H1 (cell line): ENCODE measurements around the gene DNAJB1. TPM values are rescaled to one million over a fixed set of nuclear protein-coding genes. Genes with fewer than 3 reads are reported as not detected.
A peak's percentile ranks its signal among the peaks of the same experiment; 100 is the strongest.

Source experiments
- CTCF ChIA-PET: fragments of 300-600 bp; sonication (Branson Sonifier 250); formaldehyde crosslinking; loops from one replicate; lab custom pipeline; 2021; ENCODE audit not compliant: partially characterized antibody; lab: Charles Lee
- POLR2A ChIA-PET: fragments of 300-600 bp; sonication (Branson Sonifier 250); formaldehyde crosslinking; loops from one replicate; lab custom pipeline; 2021; ENCODE audit warnings: inconsistent platforms; ENCODE audit not compliant: partially characterized antibody; lab: Charles Lee
- DNase-seq, 2 experiments: peaks; one replicate each; pipeline versions ENCODE4 v3.0.0 to v3.0.0-alpha.2; 2010 to 2022; ENCODE audit warnings: low spot score in 2 of 2, low read depth in 1 of 2, mixed read lengths in 1 of 2
- FAIRE-seq: peaks from 2 replicates; lab custom pipeline; 2011; peaks lifted over from hg19 to GRCh38; lab: Jason Lieb, UNC
- H2AFZ ChIP-seq: 2 replicates; pipeline ENCODE4 v1.8.1; 2012; ENCODE audit warnings: low read length, inconsistent platforms
- H2AK5ac ChIP-seq: 2 replicates; pipeline ENCODE4 v1.6.1; 2013; ENCODE audit warnings: low read depth, low read length
- H2BK120ac ChIP-seq: replicated peaks from 2 replicates; pipeline ENCODE3; 2013; ENCODE audit warnings: low read depth, low read length, inconsistent platforms
- H2BK12ac ChIP-seq: 2 replicates; pipeline ENCODE4 v1.6.1; 2013; ENCODE audit warnings: low read depth, low read length
- H2BK15ac ChIP-seq: 2 replicates; pipeline ENCODE4 v1.6.1; 2013; ENCODE audit warnings: low read length
- H2BK20ac ChIP-seq: 2 replicates; pipeline ENCODE4 v1.6.1; 2013; ENCODE audit warnings: low read length
- H2BK5ac ChIP-seq: 2 replicates; pipeline ENCODE4 v1.6.1; 2013; ENCODE audit warnings: low read depth, low read length
- H3K14ac ChIP-seq: 2 replicates; pipeline ENCODE4 v1.6.1; 2013; ENCODE audit warnings: inconsistent platforms; ENCODE audit not compliant: insufficient read length
- H3K18ac ChIP-seq: 2 replicates; pipeline ENCODE4 v1.6.1; 2013; ENCODE audit warnings: low read length; ENCODE audit errors: extremely low read depth
- H3K23ac ChIP-seq: 2 replicates; pipeline ENCODE4 v1.6.1; 2013; ENCODE audit warnings: inconsistent platforms; ENCODE audit not compliant: insufficient read length
- H3K23me2 ChIP-seq: 2 replicates; pipeline ENCODE4 v1.6.1; 2013; ENCODE audit warnings: low read depth, low read length
- H3K27ac ChIP-seq: 2 replicates; pipeline ENCODE4 v1.6.1; 2011; ENCODE audit warnings: low read depth, low read length, inconsistent platforms
- H3K27me3 ChIP-seq, 4 experiments: replicated peaks in 1 of 4; 1 replicate in 1 of 4; 2 replicates in 3 of 4; pipeline versions ENCODE4 v1.6.1 to v1.8.1; 2011 to 2013; ENCODE audit warnings: low read length in 3 of 4, mild to moderate bottlenecking in 3 of 4, inconsistent platforms in 2 of 4, mixed read lengths in 2 of 4, moderate library complexity in 1 of 4; ENCODE audit not compliant: control insufficient read depth in 3 of 4, insufficient read depth in 3 of 4; ENCODE audit errors: extremely low read depth in 1 of 4
- H3K36me3 ChIP-seq, 4 experiments: 2 replicates each; pipeline versions ENCODE4 v1.6.1 to v1.8.1; 2011 to 2013; ENCODE audit warnings: mild to moderate bottlenecking in 4 of 4, low read length in 3 of 4, moderate library complexity in 2 of 4, control low read depth in 1 of 4, inconsistent platforms in 1 of 4; ENCODE audit not compliant: insufficient read depth in 4 of 4, control insufficient read depth in 2 of 4
- H3K4ac ChIP-seq: replicated peaks from 2 replicates; pipeline ENCODE3; 2013; ENCODE audit warnings: low read length, low read depth, mixed read lengths, inconsistent platforms; ENCODE audit not compliant: insufficient read length
- H3K4me1 ChIP-seq, 4 experiments: replicated peaks in 1 of 4; 1 replicate in 1 of 4; 2 replicates in 3 of 4; pipeline versions ENCODE4 v1.6.1 to v1.8.1; 2011 to 2013; ENCODE audit warnings: low read length in 3 of 4, inconsistent platforms in 2 of 4, mixed read lengths in 1 of 4; ENCODE audit not compliant: insufficient read depth in 4 of 4, control insufficient read depth in 3 of 4
- H3K4me2 ChIP-seq, 2 experiments: 2 replicates each; pipeline versions ENCODE4 v1.6.1 to v1.8.1; 2011 to 2013; ENCODE audit warnings: low read depth in 2 of 2, low read length in 2 of 2, control low read depth in 1 of 2, inconsistent platforms in 1 of 2, mild to moderate bottlenecking in 1 of 2; ENCODE audit not compliant: insufficient read depth in 1 of 2
- H3K4me3 ChIP-seq, 4 experiments: fragments of 200-600, 300-600 bp in 1 of 4; sonication (generic), shearing (Covaris generic), sonication (Bioruptor Twin) in 1 of 4; 2 replicates each; pipeline versions ENCODE4 v1.5.1 to v1.8.1; 2011 to 2016; ENCODE audit warnings: low read length in 4 of 4, low read depth in 3 of 4, control low read depth in 2 of 4, inconsistent platforms in 2 of 4, mild to moderate bottlenecking in 2 of 4, mixed read lengths in 1 of 4, moderate library complexity in 1 of 4; ENCODE audit not compliant: insufficient read depth in 2 of 4; ENCODE audit errors: extremely low read depth in 1 of 4
- H3K56ac ChIP-seq: replicated peaks from 2 replicates; pipeline ENCODE3; 2013; ENCODE audit warnings: low read depth, mild to moderate bottlenecking, mixed read lengths, low read length, inconsistent platforms; ENCODE audit not compliant: insufficient read length
- H3K79me1 ChIP-seq: 2 replicates; pipeline ENCODE4 v1.6.1; 2013; ENCODE audit warnings: low read depth, low read length, control low read depth
- H3K79me2 ChIP-seq, 2 experiments: 2 replicates each; pipeline versions ENCODE4 v1.6.1 to v1.8.1; 2012 to 2013; ENCODE audit warnings: low read length in 2 of 2, mild to moderate bottlenecking in 2 of 2, inconsistent platforms in 1 of 2; ENCODE audit not compliant: insufficient read depth in 2 of 2, control insufficient read depth in 1 of 2
- H3K9ac ChIP-seq, 4 experiments: replicated peaks in 1 of 4; 1 replicate in 1 of 4; 2 replicates in 3 of 4; pipeline versions ENCODE4 v1.6.1 to v1.8.1; 2011 to 2013; ENCODE audit warnings: low read depth in 3 of 4, low read length in 3 of 4, control low read depth in 2 of 4, mild to moderate bottlenecking in 2 of 4, moderate library complexity in 2 of 4, inconsistent platforms in 1 of 4; ENCODE audit errors: extremely low read depth in 1 of 4
- H3K9me3 ChIP-seq, 2 experiments: 2 replicates each; pipeline versions ENCODE4 v1.6.1 to v1.8.1; 2012 to 2013; ENCODE audit warnings: mild to moderate bottlenecking in 2 of 2, moderate library complexity in 2 of 2, control low read depth in 1 of 2, inconsistent platforms in 1 of 2, low read depth in 1 of 2, low read length in 1 of 2, mixed read lengths in 1 of 2; ENCODE audit not compliant: insufficient read depth in 2 of 2
- H4K20me1 ChIP-seq, 2 experiments: replicated peaks in 1 of 2; 2 replicates each; pipeline versions ENCODE3 to v1.8.1; 2011 to 2013; ENCODE audit warnings: inconsistent platforms in 2 of 2, low read length in 2 of 2, mild to moderate bottlenecking in 1 of 2; ENCODE audit not compliant: insufficient read depth in 2 of 2, control insufficient read depth in 1 of 2
- H4K5ac ChIP-seq: 2 replicates; pipeline ENCODE4 v1.6.1; 2013; ENCODE audit warnings: low read length, low read depth, mixed read lengths, inconsistent platforms; ENCODE audit not compliant: insufficient read length
- H4K8ac ChIP-seq: 2 replicates; pipeline ENCODE4 v1.8.0; 2013; ENCODE audit warnings: mild to moderate bottlenecking, moderate library complexity, low read length, inconsistent platforms; ENCODE audit not compliant: insufficient read depth; ENCODE audit errors: extremely low read depth
- H4K91ac ChIP-seq: replicated peaks from 2 replicates; pipeline ENCODE3; 2013; ENCODE audit warnings: low read length, mixed read lengths, inconsistent platforms; ENCODE audit not compliant: insufficient read length
- ATF2 ChIP-seq: IDR thresholded peaks from 2 replicates; pipeline ENCODE4 v1.6.1; 2012; ENCODE audit warnings: low read length, inconsistent platforms
- BACH1 ChIP-seq: IDR thresholded peaks from 2 replicates; pipeline ENCODE4 v1.6.1; 2012; ENCODE audit warnings: low read length, improper control_type of control experiment
- CBX8 ChIP-seq: fragments of 300-800, 300-1000 bp; sonication (generic); IDR thresholded peaks from 2 replicates; pipeline ENCODE4 v1.7.1; 2016; ENCODE audit warnings: low read depth, low read length, borderline replicate concordance
- CHD1 ChIP-seq: IDR thresholded peaks from 2 replicates; pipeline ENCODE4 v1.6.1; 2012; ENCODE audit warnings: low read depth, low read length, improper control_type of control experiment
- EZH2 ChIP-seq: fragments of 200-600 bp; sonication (generic); IDR thresholded peaks from 2 replicates; pipeline ENCODE4 v1.7.1; 2012; ENCODE audit warnings: low read depth, mild to moderate bottlenecking, moderate library complexity, low read length, inconsistent platforms; ENCODE audit not compliant: severe bottlenecking
- KDM1A ChIP-seq: fragments of 200-600, 300-600 bp; sonication (generic); IDR thresholded peaks from 2 replicates; pipeline ENCODE4 v1.7.1; 2016; ENCODE audit warnings: mild to moderate bottlenecking, low read length, borderline replicate concordance
- KDM4A ChIP-seq: IDR thresholded peaks from one replicate; pipeline ENCODE4 v1.7.1; 2012; ENCODE audit warnings: low read depth, mild to moderate bottlenecking, moderate library complexity, low read length, inconsistent platforms; ENCODE audit not compliant: severe bottlenecking
- MAFK ChIP-seq: IDR thresholded peaks from 2 replicates; pipeline ENCODE4 v1.6.1; 2012; ENCODE audit warnings: low read depth, mild to moderate bottlenecking, improper control_type of control experiment, low read length
- MAX ChIP-seq: IDR thresholded peaks from 2 replicates; pipeline ENCODE4 v1.6.1; 2012; ENCODE audit warnings: inconsistent platforms
- POLR2AphosphoS5 ChIP-seq: IDR thresholded peaks from 2 replicates; pipeline ENCODE4 v1.6.1; 2011; ENCODE audit warnings: low read depth, low read length
- WGBS, 2 experiments: shearing (Covaris generic) in 1 of 2; methylation state at CpG; one replicate each; pipeline versions ENCODE4 v1.1.6 to v1.1.7; 2013 to 2015; ENCODE audit warnings: low lambda C conversion rate in 2 of 2, mixed read lengths in 2 of 2, inconsistent platforms in 1 of 2, low coverage in 1 of 2, missing lambda C conversion rate in 1 of 2; ENCODE audit not compliant: insufficient replicate concordance in 2 of 2, insufficient coverage in 1 of 2, insufficient read length in 1 of 2; ENCODE audit errors: extremely low coverage in 1 of 2, missing lambda C conversion rate in 1 of 2; 5-methylcytosine and 5-hydroxymethylcytosine counted together
- polyA plus RNA-seq, 7 experiments: library from polyadenylated mRNA; depleted of rRNA in 3 of 7; stranded (reverse) in 5 of 7; unstranded in 2 of 7; fragments of >200 nt in 5 of 7; fragments of 200-250 nt in 2 of 7; gene quantifications; 1 replicate in 5 of 7; 2 replicates in 1 of 7; 4 replicates in 1 of 7; pipeline versions ENCODE4 v1.2.1 to v1.2.3, GENCODE V29; 2011 to 2013; ENCODE audit warnings: missing spikeins in 2 of 7, mixed read lengths in 2 of 7
- total RNA-seq: library from RNA; stranded (reverse); fragmentation: NEBNext Ultra II Directional; extraction: Animal tissue kit (Norgen Biotek cat#: 25700); gene quantifications from 2 replicates; pipeline ENCODE4 v1.2.1, GENCODE V29; 2021

Gene DNAJB1
- total and polyA plus RNA-seq, 2 of the 8 experiments (the other 6 are each of a cell fraction or from before 2014, with no cell fraction given): 62.9 to 64.3 TPM

- no peak overlapping the region for H3K4me3 ChIP-seq
- TF ChIP-seq EZH2: no peak
- no peak for TF ChIP-seq MAFK
- TF ChIP-seq BACH1: no peak
- no peak for TF ChIP-seq CBX8
- no peak for TF ChIP-seq CHD1
- TF ChIP-seq KDM1A: no peak
- no peak for TF ChIP-seq KDM4A
- TF ChIP-seq ATF2: no peak
- TF ChIP-seq POLR2AphosphoS5: no peak
- TF ChIP-seq MAX: no peak
Measured at GRCh38 chr19:14519245-14519859, 1.2 kb upstream of the DNAJB1 start.

More at GRCh38 chr19:14519245-14519859, 1.2 kb upstream of the DNAJB1 start:
- peaks cover 7 to 24% of the 10 kb centered on the region in 2 experiments; a peak in 3 of 4 replicates for H3K79me2 ChIP-seq
- FAIRE-seq (no peak), DNase-seq (no peak)
- no peak overlapping the region for H3K56ac ChIP-seq
- no peak overlapping the region for H3K9ac ChIP-seq
- peak overlapping the region in 1 of 2 experiments; percentile 96; a peak in 1 of 4 replicates for H3K4me2 ChIP-seq
- peak overlapping the region; percentile 31; the same call in 1 of the 2 replicates for H2BK15ac ChIP-seq
- H4K91ac ChIP-seq: peak overlapping the region; percentile 66
- peaks cover 7 to 24% of the 10 kb centered on the region in 2 experiments for H4K20me1 ChIP-seq
- no peak overlapping the region for H3K14ac ChIP-seq
- H3K4me1 ChIP-seq: peaks cover 0 to 8% (median 4%) of the 10 kb centered on the region in 4 experiments; a peak in 3 of 7 replicates
- ChIA-PET POLR2A (interaction anchor here (1.9 to 3.8 kb wide), 2 partner anchors 8 to 10 kb away, joined by 7 to 16 read pairs; partner anchors contain the start of gene TECR), CTCF (interaction anchor here (1.1 kb wide), 1 partner anchor 31 kb away, joined by 3 read pairs; no protein-coding TSS in a partner anchor)
- H3K79me1 ChIP-seq: peaks cover 14% of the 10 kb centered on the region
- no peak overlapping the region for H2BK120ac ChIP-seq
- H2BK5ac ChIP-seq: 0 out of 2 replicates have a peak overlapping the region, but pooled peaks have one; percentile 10
- no peak overlapping the region for H3K18ac ChIP-seq
- H3K23me2 ChIP-seq: peaks cover 3% of the 10 kb centered on the region; the same call in 1 of the 2 replicates
- no peak overlapping the region for H2AK5ac ChIP-seq
- no peak overlapping the region for H3K23ac ChIP-seq
- no peaks in the 10 kb centered on the region for H3K27me3 ChIP-seq
- no peak overlapping the region for H4K5ac ChIP-seq
- 0 out of 2 replicates have a peak overlapping the region, but pooled peaks have one; percentile 59 for H3K27ac ChIP-seq
- H3K9me3 ChIP-seq: no peaks in the 10 kb centered on the region
- peak overlapping the region; percentile 44; the same call in 1 of the 2 replicates for H2BK12ac ChIP-seq
- no peak overlapping the region for H2BK20ac ChIP-seq
- H2AFZ ChIP-seq: no peak overlapping the region
- peaks cover 10 to 23% (median 16%) of the 10 kb centered on the region in 4 experiments for H3K36me3 ChIP-seq
- 87% methylated on average over 22 of the region's 22 CpGs; no CpG with 5 or more reads in 1 of the 2 experiments for WGBS, 2 experiments
- H4K8ac ChIP-seq: no peak overlapping the region
- H3K4ac ChIP-seq: no peak overlapping the region
